Kidney glomerular epithelial cell (primary cell): ENCODE results near the gene SDHA.
"Not testable (repeated sequence)": the region's sequence is repeated elsewhere in the genome, so short reads cannot be mapped to it uniquely, and the experiment has no call there.

Experiments used
- DNase-seq: peaks from one replicate; lab custom pipeline; 2025; lab: John Stamatoyannopoulos, UW

The SDHA gene

DNA sequence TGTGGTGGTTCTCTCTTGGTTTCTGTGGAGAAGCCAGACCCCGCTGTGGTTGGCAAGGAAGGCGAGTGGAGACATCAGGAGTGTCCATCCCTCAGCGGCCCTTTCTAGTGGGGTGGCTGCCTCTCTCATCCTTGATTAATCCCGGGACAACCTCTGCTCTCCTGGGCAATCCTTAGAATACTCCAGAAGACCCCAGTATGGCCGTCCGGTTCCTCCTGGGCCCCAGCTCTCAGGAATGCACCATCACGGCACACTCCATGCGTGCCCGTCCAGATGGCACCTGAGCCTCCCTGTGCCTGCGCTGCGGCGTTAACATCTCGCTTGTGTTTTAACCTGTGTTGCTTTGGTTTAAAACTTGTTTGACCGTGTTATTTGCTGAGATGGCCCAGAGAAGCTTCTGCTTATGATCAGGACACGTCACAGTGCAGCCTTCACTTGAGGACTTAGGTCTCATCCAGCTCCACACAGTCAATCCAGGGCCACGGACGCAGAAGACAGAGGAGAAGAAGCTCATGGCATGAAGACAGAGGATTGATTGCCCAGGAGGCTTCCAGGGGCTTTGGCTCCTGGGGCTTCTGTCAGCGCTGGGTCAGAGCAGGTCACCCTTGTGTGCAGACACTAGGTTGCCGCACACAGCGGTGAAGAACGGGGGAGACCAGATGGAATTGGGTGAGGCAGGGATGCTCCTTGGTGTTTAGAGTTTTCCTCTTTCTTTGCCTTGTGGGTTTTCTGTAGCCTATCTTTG is 82.7 kb downstream of the SDHA start:
- DNase-seq, result not testable (repeated sequence)

DNA sequence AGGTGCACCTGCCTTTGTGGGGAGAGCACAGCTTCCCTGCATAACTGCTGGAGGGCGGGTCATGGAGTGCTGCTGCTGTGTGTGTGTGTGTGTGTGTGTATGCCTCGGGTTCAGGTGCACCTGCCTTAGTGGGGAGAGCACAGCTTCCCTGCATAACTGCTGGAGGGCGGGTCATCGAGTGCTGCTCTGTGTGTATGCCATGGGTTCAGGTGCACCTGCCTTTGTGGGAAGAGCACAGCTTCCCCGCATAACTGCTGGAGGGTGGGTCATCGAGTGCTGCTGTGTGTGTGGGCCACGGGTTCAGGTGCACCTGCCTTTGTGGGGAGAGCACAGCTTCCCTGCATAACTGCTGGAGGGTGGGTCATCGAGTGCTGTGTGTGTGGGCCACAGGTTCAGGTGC is 84.3 kb downstream of the SDHA start:
- DNase-seq, result not testable (repeated sequence)

DNA sequence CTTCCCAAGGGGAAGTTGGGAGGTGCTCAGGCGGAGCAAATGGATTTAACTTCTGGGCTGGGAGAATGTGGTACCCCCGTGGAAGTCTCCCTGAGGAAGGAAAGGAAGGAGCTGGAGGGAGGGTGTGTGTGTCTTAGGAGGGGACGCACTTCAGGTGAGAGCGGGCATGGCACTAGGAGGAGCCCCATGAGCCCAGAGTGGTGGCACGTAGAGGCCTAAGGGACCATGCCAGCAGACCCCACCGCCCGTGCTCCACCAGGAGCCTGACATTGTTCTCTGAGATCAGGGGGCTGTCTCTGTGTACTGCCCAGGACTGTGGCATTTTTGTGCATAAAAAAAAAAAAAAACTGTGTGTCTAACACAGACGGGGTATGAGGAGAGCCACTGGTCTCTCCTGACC is 84.8 kb downstream of the SDHA start:
- DNase-seq, result no peak

DNA sequence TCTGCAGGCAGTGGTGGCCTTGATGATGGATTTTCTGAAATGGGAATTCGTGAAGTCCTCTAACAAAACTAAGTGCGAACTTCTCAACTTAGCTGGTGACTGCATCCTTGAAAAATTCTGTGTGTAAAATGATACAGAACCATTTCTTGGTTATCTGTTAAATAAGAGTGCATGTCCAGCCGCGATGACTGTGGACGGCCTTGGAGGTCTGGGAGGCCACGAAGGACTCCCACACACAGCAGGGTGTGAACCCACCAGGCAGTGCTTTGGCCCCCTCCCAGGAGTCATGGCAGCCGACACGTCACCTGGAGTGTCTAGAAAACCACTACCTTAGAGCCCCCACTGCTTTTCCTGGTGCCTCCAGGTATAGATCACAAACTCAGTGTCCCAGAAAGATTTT is 85.6 kb downstream of the SDHA start:
- peak; percentile 47 for DNase-seq

DNA sequence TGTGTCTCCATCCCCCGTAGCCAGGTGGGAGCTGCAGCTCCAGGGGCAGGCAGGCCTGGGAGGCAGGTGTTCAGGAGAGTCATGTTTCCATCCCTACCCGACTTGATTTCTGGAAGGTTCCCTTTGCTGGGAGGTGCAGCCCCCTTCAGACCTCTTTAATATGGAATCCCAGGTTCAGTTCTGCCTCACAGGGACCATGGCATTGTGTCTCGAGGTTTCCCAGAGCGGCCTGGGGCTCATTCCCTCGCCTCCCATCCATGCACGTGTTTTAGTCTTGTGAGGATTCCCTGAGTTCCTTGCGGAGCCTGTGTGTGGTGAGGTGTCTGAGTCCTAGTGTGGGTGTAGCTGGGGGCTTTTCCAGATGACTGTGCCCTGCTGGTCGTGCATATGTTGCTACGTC is 86.9 kb downstream of the SDHA start:
- no peak for DNase-seq

DNA sequence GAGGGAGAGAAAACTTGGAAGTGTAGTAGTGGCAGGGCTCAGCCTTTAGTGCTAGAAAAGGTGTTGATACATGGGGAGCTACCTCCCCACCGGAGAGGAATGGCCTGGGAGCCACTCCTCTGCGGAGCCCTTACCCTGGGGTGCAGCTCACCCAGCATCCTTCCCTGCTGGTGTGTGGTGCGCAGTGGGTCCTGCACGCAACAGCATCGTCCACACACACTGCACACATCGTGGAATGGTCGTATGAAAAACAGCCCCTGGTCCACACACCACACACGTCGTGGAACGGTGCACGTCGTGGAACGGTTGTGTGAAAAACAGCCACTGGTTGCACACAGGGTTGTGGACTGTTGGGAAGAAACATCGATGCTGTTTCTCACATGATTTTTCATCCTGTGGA is 87.3 kb downstream of the SDHA start:
- DNase-seq, result no peak

DNA sequence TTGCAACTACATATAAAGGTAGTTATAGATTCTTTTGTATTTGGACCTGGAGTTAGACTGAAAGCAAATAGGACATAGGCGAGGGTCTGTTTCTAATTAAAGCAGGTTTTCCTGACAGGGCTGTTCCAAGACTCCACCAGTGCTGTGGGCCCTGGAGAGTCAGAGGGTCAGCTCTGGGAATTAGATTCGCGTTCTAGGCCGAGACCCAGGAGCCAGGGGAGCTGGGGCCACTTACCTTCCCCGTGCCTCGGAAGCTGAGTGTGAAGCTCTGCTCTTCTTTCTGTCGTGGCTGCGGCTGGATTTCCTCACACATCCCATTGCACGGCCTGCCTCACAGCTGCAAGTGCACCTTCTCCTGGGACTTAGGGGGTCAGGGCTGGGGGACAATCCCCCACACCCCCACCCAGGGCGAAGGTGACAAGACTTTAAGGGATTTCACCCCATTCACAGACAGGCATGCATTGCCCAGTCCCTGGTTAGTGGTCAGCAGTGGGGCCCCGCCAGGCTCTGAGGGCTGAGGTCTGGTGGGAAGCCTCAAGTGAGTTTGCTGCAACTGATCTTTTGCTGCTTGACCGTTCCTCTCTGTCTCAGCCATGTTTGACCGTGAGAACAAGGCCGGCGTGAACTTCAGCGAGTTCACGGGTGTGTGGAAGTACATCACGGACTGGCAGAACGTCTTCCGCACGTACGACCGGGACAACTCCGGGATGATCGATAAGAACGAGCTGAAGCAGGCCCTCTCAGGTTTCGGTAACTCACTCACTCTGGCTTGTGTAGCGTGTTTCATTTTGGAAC is 88.1 kb downstream of the SDHA start:
- DNase-seq, result no peak
